T-helper 2 cell treated with Interferon-gamma antibody and Interleukin-4, amounts not matched to agents 100 ng/mL and 5 ng/mL, for 36 hours (primary cell): ENCODE data around the gene AP1S1. TPM values are rescaled to one million over a fixed set of nuclear protein-coding genes. Genes with fewer than 3 reads are reported as not detected.
"Not testable (repeated sequence)": the region's sequence is repeated elsewhere in the genome, so short reads cannot be mapped to it uniquely, and the experiment has no call there.

Source experiments
- intact Hi-C: fragments of 100-400 bp; cut with micrococcal nuclease; formaldehyde crosslinking; loops from one replicate; pipeline ENCODE4 v1.15.1; 2023
- total RNA-seq: library from RNA; stranded (reverse); gene quantifications from 2 replicates; pipeline ENCODE4 v1.2.3, GENCODE V29; 2022

The AP1S1 gene
- 37.3 and 41.7 TPM in 2 replicates for total RNA-seq

DNA sequence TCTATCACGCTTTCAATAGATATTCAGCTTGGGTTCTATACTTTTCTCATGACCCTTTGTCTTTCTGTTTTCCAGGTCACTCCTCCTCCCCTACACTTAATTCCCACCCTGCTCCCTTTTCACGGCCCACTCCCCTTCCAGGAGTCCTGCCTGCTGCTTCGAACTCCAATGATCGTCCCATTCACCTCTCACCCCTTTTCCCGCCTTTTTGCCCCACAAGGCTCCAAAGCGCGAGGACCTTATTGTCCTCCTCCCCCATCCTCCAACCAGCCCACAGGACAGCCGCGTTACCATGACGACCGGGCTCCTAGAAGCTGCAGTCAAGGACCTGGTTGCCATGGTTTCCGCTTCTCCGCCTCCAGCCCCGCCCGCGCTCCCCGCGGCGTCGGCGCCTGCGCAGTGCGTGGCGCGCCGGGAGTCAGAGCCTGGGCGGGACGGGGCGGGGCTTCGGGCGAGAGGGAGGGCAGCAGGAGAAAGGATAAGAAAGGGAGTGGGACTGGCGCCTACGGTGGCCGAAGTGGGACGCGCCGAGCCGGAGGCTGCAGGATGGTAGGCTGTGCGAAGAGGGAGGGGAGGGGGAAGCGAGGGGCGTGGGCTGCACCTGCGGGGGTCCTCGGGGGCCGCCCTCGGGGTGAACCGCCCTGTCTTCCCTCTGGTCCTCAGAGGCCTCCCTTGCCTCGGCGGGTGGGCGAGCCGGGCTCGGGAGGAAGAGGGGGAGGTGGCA lies at the start of gene AP1S1:
AP1S1 (plus strand) TSS at position 508 of the 724 bp plus-strand sequence; CDS start at position 547, 39 bp downstream.
- intact Hi-C loops, result loop anchor here (1.0 to 10.0 kb wide), 4 partner anchors 11 to 69 kb away; partner anchors contain the start of genes TRIM56, VGF and ZNHIT1

GRCh38 chr7:101104799-101105198 lies 49.5 kb upstream of the AP1S1 start:
- intact Hi-C loops, result no loop called here

- intact Hi-C loops, result not testable (repeated sequence)
Observed at GRCh38 chr7:101105248-101105647, 49.0 kb upstream of the AP1S1 start.

DNA sequence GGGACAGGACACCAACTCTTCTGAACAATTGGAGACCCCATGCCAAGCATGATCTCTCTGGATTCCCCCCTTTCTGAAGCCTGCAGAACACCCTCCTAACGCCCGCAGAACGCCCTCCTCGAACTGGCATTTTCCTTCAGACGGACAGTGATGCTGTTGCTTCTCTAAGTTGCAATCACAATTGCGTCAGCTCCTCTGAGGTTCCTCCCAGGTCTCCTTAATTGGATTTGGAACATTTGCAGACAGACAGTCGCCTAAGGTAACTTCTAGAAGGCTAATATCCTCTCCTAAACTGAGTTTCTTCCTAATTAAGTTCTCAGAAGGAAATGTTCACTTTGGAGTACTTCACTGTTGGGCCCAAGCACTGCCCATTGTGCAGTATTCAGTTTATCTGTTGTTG lies 47.9 kb upstream of the AP1S1 start:
- intact Hi-C loops, result no loop called here

- intact Hi-C loops, result no loop called here
Observed at GRCh38 chr7:101108330-101108857, 45.9 kb upstream of the AP1S1 start.

- intact Hi-C loops, result no loop called here
Observed at GRCh38 chr7:101108961-101109360, 45.3 kb upstream of the AP1S1 start.

DNA sequence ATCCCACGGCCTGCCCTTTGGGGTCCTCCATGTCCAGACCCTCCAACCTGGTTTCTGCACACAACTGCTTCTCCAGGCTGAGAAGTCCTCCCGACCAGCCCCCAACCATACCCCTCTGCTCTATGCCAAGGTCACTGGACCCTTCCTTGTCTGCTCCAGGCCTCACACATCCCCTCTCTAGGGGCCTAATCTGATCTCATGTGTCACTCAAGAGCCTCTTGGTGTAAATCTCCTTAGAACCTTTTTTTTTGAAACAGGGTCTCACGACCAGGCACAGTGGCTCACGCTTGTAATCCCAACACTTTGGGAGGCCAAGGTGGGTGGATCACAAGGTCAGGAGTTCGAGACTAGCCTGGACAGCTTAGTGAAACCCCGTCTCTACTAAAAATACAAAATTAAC lies 44.9 kb upstream of the AP1S1 start:
- intact Hi-C loops, result no loop called here

DNA sequence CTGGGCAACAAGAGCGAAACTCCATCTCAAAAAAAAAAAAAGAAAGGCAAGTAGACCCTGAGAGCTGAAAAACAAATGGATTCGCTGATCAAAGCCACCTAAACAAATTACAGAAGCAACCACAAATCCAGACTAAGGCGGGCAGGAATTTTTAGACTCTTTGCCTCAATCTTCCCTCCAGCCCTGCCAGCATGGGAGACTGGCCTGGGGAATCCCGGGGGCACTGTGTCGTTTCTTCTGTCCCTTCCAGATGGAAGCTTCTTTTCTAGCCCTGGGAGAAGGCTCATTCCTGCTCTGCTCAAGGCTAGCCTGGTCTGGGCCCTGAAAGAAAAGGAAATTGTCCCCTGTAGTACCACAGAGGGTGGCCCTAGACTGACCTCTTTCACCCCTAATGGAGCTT lies 43.0 kb upstream of the AP1S1 start:
- intact Hi-C loops, result no loop called here

GRCh38 chr7:101112233-101112632 lies 42.0 kb upstream of the AP1S1 start:
- intact Hi-C loops, result no loop called here

DNA sequence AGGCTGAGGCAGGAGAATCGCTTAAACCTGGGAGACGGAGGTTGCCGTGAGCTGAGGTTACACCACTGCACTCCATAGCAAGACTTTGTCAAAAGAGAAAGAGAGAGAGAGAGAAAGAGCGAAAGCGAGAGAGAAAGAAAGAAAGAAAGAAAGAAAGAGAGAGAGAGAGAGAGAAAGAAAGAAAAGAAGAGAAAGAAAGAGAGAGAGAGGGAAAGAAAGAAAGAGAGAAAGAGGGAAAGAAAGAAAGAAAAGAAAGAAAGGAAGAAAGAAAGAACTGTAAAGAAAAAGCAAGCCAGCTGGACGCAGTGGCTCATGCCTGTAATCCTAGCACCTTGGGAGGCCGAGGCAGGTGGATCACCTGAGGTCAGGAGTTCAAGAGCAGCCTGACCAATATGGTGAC lies 41.1 kb upstream of the AP1S1 start:
- intact Hi-C loops, result not testable (repeated sequence)

DNA sequence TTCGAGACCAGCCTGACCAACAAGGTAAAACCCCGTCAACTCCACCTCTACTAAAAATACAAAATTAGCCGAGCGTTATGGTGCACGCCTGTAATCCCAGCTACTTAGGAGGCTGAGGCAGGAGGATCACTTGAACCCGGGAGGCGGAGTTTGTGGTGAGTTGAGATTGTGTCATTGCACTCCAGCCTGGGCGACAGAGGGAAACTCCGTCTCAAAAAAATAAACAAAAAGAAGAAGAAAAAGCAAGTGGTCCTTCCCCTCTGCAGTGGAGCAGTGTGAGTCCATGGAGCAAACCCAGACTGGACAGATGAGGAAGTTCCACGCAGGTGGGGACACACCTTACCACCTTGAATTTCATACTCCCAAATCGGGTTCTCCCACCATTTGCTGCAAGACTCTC lies 40.4 kb upstream of the AP1S1 start:
- intact Hi-C loops, result no loop called here

GRCh38 chr7:101114492-101114891 lies 39.8 kb upstream of the AP1S1 start:
- intact Hi-C loops, result no loop called here

DNA sequence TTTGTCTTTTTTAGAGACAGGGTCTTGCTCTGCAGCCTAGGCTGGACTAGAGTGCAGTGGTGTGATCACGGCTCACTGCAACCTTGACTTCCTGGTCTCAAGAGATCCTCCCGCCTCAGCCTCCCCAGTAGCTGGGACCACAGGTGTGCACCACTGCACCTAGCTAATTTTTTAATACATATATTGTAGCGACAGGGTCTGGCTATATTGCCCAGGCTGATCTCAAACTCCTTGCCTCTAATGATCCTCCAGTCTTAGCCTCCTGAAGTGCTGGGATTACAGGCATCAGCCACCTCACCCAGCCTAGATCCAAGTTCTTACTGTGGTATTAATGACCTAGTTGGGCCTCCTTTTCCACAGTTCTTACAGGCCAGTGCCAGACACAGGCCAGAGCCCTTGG lies 39.1 kb upstream of the AP1S1 start:
- intact Hi-C loops, result no loop called here

GRCh38 chr7:101116898-101117297 lies 37.4 kb upstream of the AP1S1 start:
- intact Hi-C loops, result no loop called here

- intact Hi-C loops, result no loop called here
Observed at GRCh38 chr7:101118856-101119255, 35.4 kb upstream of the AP1S1 start.

DNA sequence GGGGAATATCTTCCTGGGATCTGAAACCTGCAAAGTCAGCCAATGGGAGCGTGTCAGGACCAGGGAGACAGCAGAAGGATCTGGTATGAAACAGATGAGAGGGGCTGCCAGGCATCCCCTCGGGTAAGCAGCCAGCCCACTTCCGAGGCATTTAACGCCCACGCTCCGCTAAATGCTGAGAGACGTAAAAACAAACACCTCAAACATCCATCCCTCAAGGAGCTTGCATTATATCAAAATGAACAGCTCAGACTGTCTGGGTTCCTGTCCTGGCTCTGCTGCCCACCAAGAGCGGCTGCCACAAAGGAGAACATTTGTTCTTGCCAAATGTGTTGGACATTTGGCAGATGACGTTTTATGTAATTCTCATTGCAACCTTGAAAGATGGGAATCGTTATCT lies 34.4 kb upstream of the AP1S1 start:
- intact Hi-C loops, result no loop called here

GRCh38 chr7:101120315-101120714 lies 34.0 kb upstream of the AP1S1 start:
- intact Hi-C loops, result no loop called here

- intact Hi-C loops, result not testable (repeated sequence)
Observed at GRCh38 chr7:101121631-101121990, 32.7 kb upstream of the AP1S1 start.

- intact Hi-C loops, result no loop called here
Observed at GRCh38 chr7:101121991-101122932, 32.0 kb upstream of the AP1S1 start.

- intact Hi-C loops, result no loop called here
Observed at GRCh38 chr7:101122933-101123702, 31.2 kb upstream of the AP1S1 start.

DNA sequence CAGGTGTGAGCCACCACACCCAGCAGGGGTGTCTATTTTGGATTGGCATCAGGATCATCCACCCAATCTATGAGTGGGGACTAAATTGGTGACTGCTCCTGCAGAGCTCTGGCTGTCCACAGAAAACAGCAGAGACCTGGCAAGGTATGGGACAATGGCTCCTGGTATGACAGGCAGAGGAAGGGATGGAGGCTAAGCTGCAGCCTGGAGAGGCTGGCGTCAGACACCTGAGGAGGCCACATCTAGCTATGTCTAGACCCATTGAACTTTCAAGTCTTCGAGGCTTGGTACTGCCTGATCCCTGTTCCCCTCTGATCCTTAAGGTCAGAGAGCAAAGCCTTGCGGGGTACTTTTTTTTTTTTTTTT lies 30.6 kb upstream of the AP1S1 start:
- intact Hi-C loops, result no loop called here
